ENCODE data around the gene RNF180. TPM values are rescaled to one million over a fixed set of nuclear protein-coding genes. Genes with fewer than 3 reads are reported as not detected.
"Not testable (repeated sequence)": the region's sequence is repeated elsewhere in the genome, so short reads cannot be mapped to it uniquely, and the experiment has no call there.

The RNF180 gene
- total RNA-seq, 1 experiment from 2014 or later = 7.8 TPM

DNA sequence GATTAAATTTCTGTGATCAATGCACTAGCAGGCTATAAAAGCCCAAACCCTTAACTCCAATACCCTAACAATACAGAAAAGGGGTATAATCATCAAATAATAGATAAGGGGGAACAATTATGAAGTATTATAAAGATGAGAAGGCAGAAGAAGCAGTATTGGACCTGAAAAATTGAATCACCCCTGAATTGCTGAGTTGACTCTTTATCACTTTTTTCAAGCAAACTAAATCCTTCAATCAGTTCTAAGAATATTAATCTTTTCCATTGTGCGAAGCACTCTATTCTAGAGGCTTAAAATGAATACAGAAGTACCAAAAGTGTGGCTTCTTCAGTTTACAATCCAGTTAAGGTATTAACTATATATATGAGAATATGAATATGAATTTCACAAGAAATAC lies 120.7 kb downstream of the RNF180 start:
- POLR2A ChIA-PET = no interaction called here
- CTCF ChIA-PET = no interaction called here
- in situ Hi-C loops (cut with HindIII; ENCODE audit: low pct_unique_long_range_greater_than_20kb, low sequenced_read_pairs) = no loop called here
- TF ChIP-seq TCF7L2 (IDR thresholded peaks at IDR 0.05; ENCODE audit: low read depth, low read length) (no peak), SIN3A (IDR thresholded peaks at IDR 0.05; ENCODE audit: borderline replicate concordance, insufficient read depth, low read depth, low read length) (no peak), POLR2AphosphoS5 (IDR thresholded peaks at IDR 0.05; ENCODE audit: low read depth, low read length) (no peak)
- TF ChIP-seq, protein P1, sequence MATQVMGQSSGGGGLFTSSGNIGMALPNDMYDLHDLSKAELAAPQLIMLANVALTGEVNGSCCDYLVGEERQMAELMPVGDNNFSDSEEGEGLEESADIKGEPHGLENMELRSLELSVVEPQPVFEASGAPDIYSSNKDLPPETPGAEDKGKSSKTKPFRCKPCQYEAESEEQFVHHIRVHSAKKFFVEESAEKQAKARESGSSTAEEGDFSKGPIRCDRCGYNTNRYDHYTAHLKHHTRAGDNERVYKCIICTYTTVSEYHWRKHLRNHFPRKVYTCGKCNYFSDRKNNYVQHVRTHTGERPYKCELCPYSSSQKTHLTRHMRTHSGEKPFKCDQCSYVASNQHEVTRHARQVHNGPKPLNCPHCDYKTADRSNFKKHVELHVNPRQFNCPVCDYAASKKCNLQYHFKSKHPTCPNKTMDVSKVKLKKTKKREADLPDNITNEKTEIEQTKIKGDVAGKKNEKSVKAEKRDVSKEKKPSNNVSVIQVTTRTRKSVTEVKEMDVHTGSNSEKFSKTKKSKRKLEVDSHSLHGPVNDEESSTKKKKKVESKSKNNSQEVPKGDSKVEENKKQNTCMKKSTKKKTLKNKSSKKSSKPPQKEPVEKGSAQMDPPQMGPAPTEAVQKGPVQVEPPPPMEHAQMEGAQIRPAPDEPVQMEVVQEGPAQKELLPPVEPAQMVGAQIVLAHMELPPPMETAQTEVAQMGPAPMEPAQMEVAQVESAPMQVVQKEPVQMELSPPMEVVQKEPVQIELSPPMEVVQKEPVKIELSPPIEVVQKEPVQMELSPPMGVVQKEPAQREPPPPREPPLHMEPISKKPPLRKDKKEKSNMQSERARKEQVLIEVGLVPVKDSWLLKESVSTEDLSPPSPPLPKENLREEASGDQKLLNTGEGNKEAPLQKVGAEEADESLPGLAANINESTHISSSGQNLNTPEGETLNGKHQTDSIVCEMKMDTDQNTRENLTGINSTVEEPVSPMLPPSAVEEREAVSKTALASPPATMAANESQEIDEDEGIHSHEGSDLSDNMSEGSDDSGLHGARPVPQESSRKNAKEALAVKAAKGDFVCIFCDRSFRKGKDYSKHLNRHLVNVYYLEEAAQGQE (IDR thresholded peaks at IDR 0.05; ENCODE audit: insufficient read depth in 1 of 2, low read depth in 2 of 2, low read length in 1 of 2) = no peak
- TF ChIP-seq, protein P2, sequence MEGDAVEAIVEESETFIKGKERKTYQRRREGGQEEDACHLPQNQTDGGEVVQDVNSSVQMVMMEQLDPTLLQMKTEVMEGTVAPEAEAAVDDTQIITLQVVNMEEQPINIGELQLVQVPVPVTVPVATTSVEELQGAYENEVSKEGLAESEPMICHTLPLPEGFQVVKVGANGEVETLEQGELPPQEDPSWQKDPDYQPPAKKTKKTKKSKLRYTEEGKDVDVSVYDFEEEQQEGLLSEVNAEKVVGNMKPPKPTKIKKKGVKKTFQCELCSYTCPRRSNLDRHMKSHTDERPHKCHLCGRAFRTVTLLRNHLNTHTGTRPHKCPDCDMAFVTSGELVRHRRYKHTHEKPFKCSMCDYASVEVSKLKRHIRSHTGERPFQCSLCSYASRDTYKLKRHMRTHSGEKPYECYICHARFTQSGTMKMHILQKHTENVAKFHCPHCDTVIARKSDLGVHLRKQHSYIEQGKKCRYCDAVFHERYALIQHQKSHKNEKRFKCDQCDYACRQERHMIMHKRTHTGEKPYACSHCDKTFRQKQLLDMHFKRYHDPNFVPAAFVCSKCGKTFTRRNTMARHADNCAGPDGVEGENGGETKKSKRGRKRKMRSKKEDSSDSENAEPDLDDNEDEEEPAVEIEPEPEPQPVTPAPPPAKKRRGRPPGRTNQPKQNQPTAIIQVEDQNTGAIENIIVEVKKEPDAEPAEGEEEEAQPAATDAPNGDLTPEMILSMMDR (IDR thresholded peaks at IDR 0.05) = no peak
- intact Hi-C loops (cut with micrococcal nuclease; ENCODE audit: unreplicated experiment) = no loop called here
- no TSS peak for BruUV-seq (replicated peaks)
- no peak overlapping the region for H3K27ac ChIP-seq (ENCODE audit: low read length)
- no peaks in the 10 kb centered on the region for H3K4me1 ChIP-seq (ENCODE audit: control insufficient read depth, insufficient read depth, low read length)
- ATAC-seq (no peak), DNase-seq (ENCODE audit: low read depth, low spot score) (no peak)
- H3K27me3 ChIP-seq (ENCODE audit: control insufficient read depth, insufficient read depth, low read length) = no peaks in the 10 kb centered on the region
- no peaks in the 10 kb centered on the region for H3K36me3 ChIP-seq (ENCODE audit: control insufficient read depth, insufficient read depth, low read length)
- no peak overlapping the region for H3K4me3 ChIP-seq (ENCODE audit: low read depth in 2 of 2, low read length in 2 of 2)
- H3K9me3 ChIP-seq (ENCODE audit: control insufficient read depth, insufficient read depth, low read depth, low read length) = no peaks in the 10 kb centered on the region

DNA sequence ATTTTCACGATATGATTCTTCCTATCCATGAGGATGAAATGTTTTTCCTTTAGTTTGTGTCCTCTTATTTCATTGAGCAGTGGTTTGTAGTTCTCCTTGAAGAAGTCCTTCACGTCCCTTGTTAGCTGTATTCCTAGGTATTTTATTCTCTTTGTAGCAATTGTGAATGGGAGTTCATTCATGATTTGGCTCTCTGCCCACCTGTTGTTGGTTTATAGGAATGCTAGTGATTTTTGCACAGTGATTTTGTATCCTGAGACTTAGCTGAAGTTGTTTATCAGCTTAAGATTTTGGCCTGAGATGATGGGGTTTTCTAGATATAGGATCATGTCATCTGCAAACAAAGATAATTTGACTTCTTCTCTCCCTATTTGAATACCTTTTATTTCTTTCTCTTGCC lies 122.9 kb downstream of the RNF180 start:
- H3K9me3 ChIP-seq (ENCODE audit: control insufficient read depth, insufficient read depth, low read depth, low read length); H3K36me3 ChIP-seq (ENCODE audit: control insufficient read depth, insufficient read depth, low read length); in situ Hi-C loops (cut with HindIII; ENCODE audit: low pct_unique_long_range_greater_than_20kb, low sequenced_read_pairs); ATAC-seq; H3K4me3 ChIP-seq (ENCODE audit: low read depth in 2 of 2, low read length in 2 of 2); H3K4me1 ChIP-seq (ENCODE audit: control insufficient read depth, insufficient read depth, low read length); DNase-seq (ENCODE audit: low read depth, low spot score); POLR2A ChIA-PET; H3K27me3 ChIP-seq (ENCODE audit: control insufficient read depth, insufficient read depth, low read length); CTCF ChIA-PET; H3K27ac ChIP-seq (ENCODE audit: low read length); intact Hi-C loops (cut with micrococcal nuclease; ENCODE audit: unreplicated experiment); BruUV-seq (replicated peaks): not testable (repeated sequence)

DNA sequence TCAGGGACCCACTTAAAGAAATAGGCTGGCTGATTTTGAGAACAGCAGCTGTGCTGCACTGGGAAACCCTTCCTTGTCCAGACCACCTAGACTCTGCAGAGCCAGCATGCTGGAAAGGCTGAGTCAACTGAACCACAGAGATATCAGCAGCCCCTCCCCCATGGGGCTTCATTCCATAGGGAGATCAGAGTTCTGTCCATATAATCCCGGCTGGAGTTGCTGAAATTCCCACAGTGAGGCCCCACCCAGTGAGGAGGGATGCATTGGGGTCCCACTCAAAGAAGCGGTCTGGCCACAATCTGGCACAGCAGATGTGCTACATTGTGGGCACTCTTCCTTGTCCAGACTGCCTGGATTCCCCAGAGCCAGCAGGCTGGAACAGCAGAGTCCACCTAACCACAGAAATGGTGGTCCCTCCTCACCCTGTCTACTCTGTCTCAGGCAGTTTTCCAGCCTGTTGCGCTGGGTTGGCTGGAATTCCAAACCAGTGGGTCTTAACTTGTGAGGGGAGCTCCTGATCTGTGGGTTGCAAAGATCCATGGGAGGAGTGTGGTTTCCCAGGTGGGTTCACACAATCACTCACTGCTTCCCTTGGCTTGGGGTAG lies 127.1 kb downstream of the RNF180 start:
- H3K4me3 ChIP-seq (ENCODE audit: low read depth in 2 of 2, low read length in 2 of 2) = no peak overlapping the region
- intact Hi-C loops (cut with micrococcal nuclease; ENCODE audit: unreplicated experiment) (no loop called here), in situ Hi-C loops (cut with HindIII; ENCODE audit: low pct_unique_long_range_greater_than_20kb, low sequenced_read_pairs) (no loop called here)
- H3K27ac ChIP-seq (ENCODE audit: low read length) = no peak overlapping the region
- no peak for DNase-seq (ENCODE audit: low read depth, low spot score)
- TF ChIP-seq, protein P2 (IDR thresholded peaks at IDR 0.05) = no peak
- TF ChIP-seq POLR2AphosphoS5 (IDR thresholded peaks at IDR 0.05; ENCODE audit: low read depth, low read length) (no peak), SIN3A (IDR thresholded peaks at IDR 0.05; ENCODE audit: borderline replicate concordance, insufficient read depth, low read depth, low read length) (no peak), TCF7L2 (IDR thresholded peaks at IDR 0.05; ENCODE audit: low read depth, low read length) (no peak)
- TF ChIP-seq, protein P1 (IDR thresholded peaks at IDR 0.05; ENCODE audit: insufficient read depth in 1 of 2, low read depth in 2 of 2, low read length in 1 of 2) = no peak
- H3K27me3 ChIP-seq (ENCODE audit: control insufficient read depth, insufficient read depth, low read length) = no peaks in the 10 kb centered on the region
- ATAC-seq = no peak
- BruUV-seq (replicated peaks) = no TSS peak
- CTCF ChIA-PET = no interaction called here
- no peaks in the 10 kb centered on the region for H3K4me1 ChIP-seq (ENCODE audit: control insufficient read depth, insufficient read depth, low read length)
- H3K9me3 ChIP-seq (ENCODE audit: control insufficient read depth, insufficient read depth, low read depth, low read length) = no peaks in the 10 kb centered on the region
- H3K36me3 ChIP-seq (ENCODE audit: control insufficient read depth, insufficient read depth, low read length) = no peaks in the 10 kb centered on the region
- POLR2A ChIA-PET = no interaction called here

All from Panc1 (cell line).